GM12891 (cell line): ENCODE results near the gene NPHP4.

Experiments
- DNase-seq: peaks from one replicate; pipeline ENCODE4 v3.0.0; 2011; ENCODE audit warnings: low spot score; ENCODE audit not compliant: insufficient read length
- FAIRE-seq: peaks from 2 replicates; lab custom pipeline; 2011; peaks lifted over from hg19 to GRCh38; lab: Jason Lieb, UNC
- PAX5 ChIP-seq: IDR thresholded peaks from 2 replicates; pipeline ENCODE4 v1.6.1; 2011; ENCODE audit warnings: low read length, moderate library complexity, mild to moderate bottlenecking; ENCODE audit not compliant: insufficient read depth, severe bottlenecking
- POLR2A ChIP-seq: IDR thresholded peaks from 2 replicates; pipeline ENCODE4 v1.6.1; 2011; ENCODE audit warnings: low read depth, low read length, control low read depth
- POLR2AphosphoS5 ChIP-seq: IDR thresholded peaks from 2 replicates; pipeline ENCODE4 v1.6.1; 2011; ENCODE audit warnings: low read depth, low read length, control low read depth
- POU2F2 ChIP-seq: IDR thresholded peaks from 2 replicates; pipeline ENCODE4 v1.6.1; 2011; ENCODE audit warnings: low read depth, mild to moderate bottlenecking, control low read depth, low read length, moderate library complexity
- SPI1 ChIP-seq: IDR thresholded peaks from 2 replicates; pipeline ENCODE4 v1.6.1; 2011; ENCODE audit warnings: low read depth, low read length, control low read depth
- TAF1 ChIP-seq: IDR thresholded peaks from 2 replicates; pipeline ENCODE4 v1.6.1; 2011; ENCODE audit warnings: low read depth, low read length, control low read depth

Gene NPHP4

GRCh38 chr1:6011161-6011945, 19.1 kb upstream of the NPHP4 start:
- no peak for DNase-seq
- FAIRE-seq: no peak
- TF ChIP-seq TAF1 (no peak), POLR2AphosphoS5 (no peak), POU2F2 (no peak), POLR2A (no peak)

- FAIRE-seq (no peak), DNase-seq (no peak)
- TF ChIP-seq PAX5: no peak
- TF ChIP-seq POLR2AphosphoS5: no peak
- TF ChIP-seq POU2F2: no peak
- TF ChIP-seq POLR2A: no peak
- TF ChIP-seq SPI1: no peak
- no peak for TF ChIP-seq TAF1
Measured at GRCh38 chr1:6010554-6010953, 18.3 kb upstream of the NPHP4 start.

- no peak for DNase-seq
- TF ChIP-seq PAX5 (no peak), SPI1 (no peak), POU2F2 (no peak), POLR2AphosphoS5 (no peak), POLR2A (no peak), TAF1 (no peak)
- FAIRE-seq: peak; percentile 56
Measured at GRCh38 chr1:6009120-6010040, 17.2 kb upstream of the NPHP4 start.

GRCh38 chr1:6008696-6009095, 16.5 kb upstream of the NPHP4 start:
- TF ChIP-seq POLR2A: no peak
- TF ChIP-seq TAF1: no peak
- no peak for TF ChIP-seq PAX5
- no peak for TF ChIP-seq POU2F2
- TF ChIP-seq SPI1: no peak
- TF ChIP-seq POLR2AphosphoS5: no peak
- FAIRE-seq (no peak), DNase-seq (no peak)

- TF ChIP-seq TAF1: no peak
- TF ChIP-seq SPI1: no peak
- no peak for TF ChIP-seq POU2F2
- TF ChIP-seq PAX5: no peak
- TF ChIP-seq POLR2A: no peak
- TF ChIP-seq POLR2AphosphoS5: no peak
- no peak for DNase-seq
- FAIRE-seq: no peak
Measured at GRCh38 chr1:6008084-6008415, 15.8 kb upstream of the NPHP4 start.

- FAIRE-seq: no peak
- no peak for TF ChIP-seq PAX5
- no peak for TF ChIP-seq TAF1
- no peak for TF ChIP-seq POU2F2
Measured at GRCh38 chr1:6007318-6008083, 15.3 kb upstream of the NPHP4 start.

GRCh38 chr1:6006882-6007281, 14.7 kb upstream of the NPHP4 start:
- no peak for DNase-seq
- no peak for TF ChIP-seq PAX5
- TF ChIP-seq POLR2AphosphoS5: no peak
- FAIRE-seq: no peak

More at GRCh38 chr1:6007318-6008083, 15.3 kb upstream of the NPHP4 start:
- no peak for DNase-seq

- TF ChIP-seq POU2F2: no peak
- TF ChIP-seq TAF1: no peak
- no peak for TF ChIP-seq POLR2AphosphoS5
- no peak for TF ChIP-seq PAX5
- TF ChIP-seq SPI1: no peak
- no peak for TF ChIP-seq POLR2A
- DNase-seq: no peak
- FAIRE-seq: no peak
Measured at GRCh38 chr1:6005276-6005917, 13.2 kb upstream of the NPHP4 start.

- DNase-seq: no peak
- no peak for TF ChIP-seq PAX5
- TF ChIP-seq POLR2A: no peak
- TF ChIP-seq POU2F2: no peak
- TF ChIP-seq POLR2AphosphoS5: no peak
- no peak for TF ChIP-seq TAF1
- TF ChIP-seq SPI1: no peak
Measured at GRCh38 chr1:6004412-6005123, 12.3 kb upstream of the NPHP4 start.

More at GRCh38 chr1:6004412-6005123, 12.3 kb upstream of the NPHP4 start:
- FAIRE-seq: peak; percentile 16
